Activated T-helper 17 cell treated with anti-CD3 and anti-CD28 coated beads, Interleukin-2, amount 50 U/mL, for 72 hours (primary cell): ENCODE data around the gene ADAT2. TPM values are rescaled to one million over a fixed set of nuclear protein-coding genes. Genes with fewer than 3 reads are reported as not detected.
"Not testable (repeated sequence)": the region's sequence is repeated elsewhere in the genome, so short reads cannot be mapped to it uniquely, and the experiment has no call there.

Experiments
- ATAC-seq: fragments of 150-1000 bp; cut with Tn5 transposase; replicated peaks from 2 replicates; pipeline ENCODE4 v1.10.0; 2021; ENCODE audit warnings: mild to moderate bottlenecking, moderate library complexity
- H3K27ac Mint-ChIP-seq: one replicate; pipeline ENCODE4 v1.8.0; 2022; ENCODE audit warnings: mixed read lengths
- H3K27me3 Mint-ChIP-seq: one replicate; pipeline ENCODE4 v1.8.0; 2022; ENCODE audit warnings: mixed read lengths
- H3K36me3 Mint-ChIP-seq: one replicate; pipeline ENCODE4 v1.8.0; 2022; ENCODE audit warnings: low read depth, mild to moderate bottlenecking, mixed read lengths
- H3K4me1 Mint-ChIP-seq: one replicate; pipeline ENCODE4 v1.8.0; 2022; ENCODE audit warnings: mixed read lengths
- H3K4me3 Mint-ChIP-seq: one replicate; pipeline ENCODE4 v1.8.0; 2022; ENCODE audit warnings: mild to moderate bottlenecking, mixed read lengths
- H3K9me3 Mint-ChIP-seq: one replicate; pipeline ENCODE4 v1.8.0; 2022; ENCODE audit warnings: mixed read lengths
- total RNA-seq, 2 donors: library from RNA; stranded (reverse); gene quantifications; one replicate each; pipeline ENCODE4 v1.2.3, GENCODE V29; 2022

ADAT2 gene
- total RNA-seq: 10 to 100 TPM; 20.8 to 32.6 TPM

DNA sequence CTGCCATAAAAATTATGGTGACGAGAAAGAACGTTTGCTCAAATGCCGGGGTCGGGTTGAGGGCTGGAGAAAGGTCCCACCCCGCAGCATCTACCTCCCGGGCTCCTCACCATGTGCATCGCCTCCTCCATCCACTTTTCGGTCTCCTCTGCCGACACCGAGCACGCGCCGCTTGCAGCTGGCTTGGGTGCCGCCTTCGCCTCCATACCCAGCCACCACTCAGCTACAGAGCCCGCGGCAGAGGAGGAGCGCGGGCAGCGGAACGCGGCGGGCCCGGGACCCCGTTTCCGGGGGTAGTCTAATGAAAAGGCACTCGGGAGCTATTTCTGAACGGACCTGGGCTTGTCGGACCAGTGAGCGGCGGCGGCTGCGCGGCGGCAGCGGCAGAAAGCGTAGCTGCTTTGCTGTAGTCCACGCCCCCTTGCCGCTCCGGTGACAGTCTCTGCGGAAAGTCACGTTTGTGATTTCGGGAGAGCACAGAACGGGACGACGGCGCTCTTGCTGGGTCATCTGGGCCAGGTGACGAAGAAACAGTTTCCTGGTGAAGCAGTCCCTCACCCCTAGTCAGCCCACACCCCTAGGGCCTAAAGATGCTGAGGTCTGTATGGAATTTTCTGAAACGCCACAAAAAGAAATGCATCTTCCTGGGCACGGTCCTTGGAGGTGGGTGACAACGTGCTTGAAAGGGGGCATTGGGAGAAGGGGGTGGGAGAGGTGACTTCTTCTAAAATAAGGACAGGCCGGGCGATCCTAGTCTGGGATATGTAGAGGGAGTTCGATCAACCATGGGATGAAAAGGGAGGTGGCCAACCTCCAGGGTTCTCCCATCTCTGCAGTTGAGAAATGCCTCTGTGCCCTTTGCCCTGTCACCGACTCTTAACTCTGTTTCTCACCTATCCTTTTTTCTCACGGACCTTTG, at the start of gene ADAT2, which contains the start of gene PEX3:
Gene ADAT2, minus strand, starts transcription at position 243 of the 919 bp plus-strand sequence. Its CDS starts 37 bp downstream, at position 206.
Gene PEX3, plus strand, starts transcription at position 353 of the 919 bp plus-strand sequence. Its CDS starts 238 bp downstream, at position 591.
- peak within 1 kb of the TSS; percentile 97 for H3K4me3 Mint-ChIP-seq
- H3K27me3 Mint-ChIP-seq: no peaks in the 10 kb centered on the region
- peak within 1 kb of the TSS; percentile 96 for H3K27ac Mint-ChIP-seq
- peak; percentile 90 for ATAC-seq
- peaks cover 24% of the 10 kb centered on the region for H3K4me1 Mint-ChIP-seq
- H3K36me3 Mint-ChIP-seq: peaks cover 43% of the 10 kb centered on the region
- H3K9me3 Mint-ChIP-seq: no peaks in the 10 kb centered on the region

DNA sequence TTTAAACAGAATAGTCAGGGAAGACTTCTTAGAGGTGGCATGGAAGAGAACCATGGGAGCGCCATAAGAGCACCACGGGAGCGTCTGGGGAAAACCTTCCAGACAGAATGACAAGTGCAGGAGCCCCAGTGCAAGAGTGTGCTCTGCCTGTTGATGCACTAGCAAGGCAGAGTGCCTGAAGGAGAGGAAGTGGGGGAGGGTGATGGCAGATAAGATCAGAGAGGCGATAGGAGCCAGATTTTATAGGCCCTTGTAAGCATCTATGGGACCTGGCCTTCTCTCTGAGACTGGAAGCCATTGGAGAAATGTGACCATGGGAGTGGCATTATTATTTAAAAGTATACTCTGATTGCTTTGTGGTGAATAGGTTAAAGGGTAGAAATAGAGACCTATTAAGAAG, 47.9 kb upstream of the ADAT2 start:
- no peak overlapping the region for H3K4me3 Mint-ChIP-seq
- peaks cover 31% of the 10 kb centered on the region for H3K36me3 Mint-ChIP-seq
- H3K4me1 Mint-ChIP-seq: peaks cover 18% of the 10 kb centered on the region
- no peaks in the 10 kb centered on the region for H3K9me3 Mint-ChIP-seq
- H3K27me3 Mint-ChIP-seq: no peaks in the 10 kb centered on the region
- no peak for ATAC-seq
- H3K27ac Mint-ChIP-seq: no peak overlapping the region

DNA sequence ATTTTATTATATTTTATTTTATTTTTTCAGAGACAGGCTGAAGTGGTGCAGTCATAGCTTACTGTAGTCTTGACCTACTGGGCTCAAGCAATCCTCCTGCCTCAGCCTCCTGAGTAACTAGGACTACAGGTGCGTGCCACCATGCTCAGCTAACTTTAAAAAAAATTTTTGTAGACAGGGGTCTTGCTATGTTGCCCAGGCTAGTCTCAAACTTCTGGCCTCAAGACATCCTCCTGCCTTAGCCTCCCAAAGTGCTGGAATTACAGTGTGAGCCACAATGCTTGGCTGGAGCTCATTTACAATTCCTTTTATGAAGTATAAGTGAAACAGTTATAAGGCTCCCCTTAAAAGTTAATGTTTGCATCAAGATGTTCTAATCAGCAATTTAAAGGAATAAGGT, 46.5 kb upstream of the ADAT2 start:
- Mint-ChIP-seq H3K4me1 (peaks cover 18% of the 10 kb centered on the region), H3K4me3 (no peak overlapping the region), H3K27me3 (no peaks in the 10 kb centered on the region), H3K36me3 (peaks cover 31% of the 10 kb centered on the region), H3K9me3 (no peaks in the 10 kb centered on the region), H3K27ac (no peak overlapping the region)
- no peak for ATAC-seq

DNA sequence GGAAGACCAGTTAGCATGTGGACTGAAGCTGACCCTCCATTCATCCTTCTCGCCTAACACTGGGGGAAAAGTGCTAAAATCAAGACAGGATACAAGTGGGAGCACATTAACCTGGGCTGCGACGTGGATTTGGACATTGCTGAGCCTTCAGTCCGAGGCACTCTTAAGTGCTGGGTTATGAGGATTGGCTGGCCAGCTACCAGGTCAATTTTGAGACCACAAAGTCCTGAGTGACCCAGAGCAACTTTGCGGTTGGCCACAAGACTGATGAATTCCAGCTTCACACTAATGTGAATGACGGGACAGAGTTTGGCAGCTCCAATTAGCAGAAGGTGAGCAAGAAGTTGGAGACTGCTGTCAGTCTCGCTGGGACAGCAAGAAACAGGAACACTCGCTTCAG, 40.3 kb upstream of the ADAT2 start:
- H3K4me1 Mint-ChIP-seq: no peaks in the 10 kb centered on the region
- no peaks in the 10 kb centered on the region for H3K9me3 Mint-ChIP-seq
- H3K27ac Mint-ChIP-seq: no peak overlapping the region
- H3K4me3 Mint-ChIP-seq: no peak overlapping the region
- no peak for ATAC-seq
- H3K36me3 Mint-ChIP-seq: peaks cover 18% of the 10 kb centered on the region
- no peaks in the 10 kb centered on the region for H3K27me3 Mint-ChIP-seq

DNA sequence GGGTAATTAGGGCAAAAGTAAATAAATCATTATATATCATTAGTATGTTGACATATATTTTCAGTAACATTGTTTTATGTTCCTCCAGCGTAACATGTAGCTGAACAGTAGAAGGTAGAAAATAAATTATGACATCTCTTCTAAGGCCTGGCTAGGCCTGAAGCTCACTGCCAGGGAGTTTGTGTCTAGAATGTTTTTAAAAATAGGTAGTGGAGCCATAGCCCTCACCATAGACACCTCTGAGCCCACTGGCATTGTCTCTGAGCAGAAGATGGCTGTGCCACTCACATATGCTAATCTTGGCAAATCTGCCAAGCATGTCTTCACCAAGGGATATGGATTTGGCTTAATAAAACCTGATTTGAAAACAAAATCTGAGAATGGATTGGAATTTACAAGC, 39.7 kb upstream of the ADAT2 start:
- H3K4me3 Mint-ChIP-seq: no peak overlapping the region

DNA sequence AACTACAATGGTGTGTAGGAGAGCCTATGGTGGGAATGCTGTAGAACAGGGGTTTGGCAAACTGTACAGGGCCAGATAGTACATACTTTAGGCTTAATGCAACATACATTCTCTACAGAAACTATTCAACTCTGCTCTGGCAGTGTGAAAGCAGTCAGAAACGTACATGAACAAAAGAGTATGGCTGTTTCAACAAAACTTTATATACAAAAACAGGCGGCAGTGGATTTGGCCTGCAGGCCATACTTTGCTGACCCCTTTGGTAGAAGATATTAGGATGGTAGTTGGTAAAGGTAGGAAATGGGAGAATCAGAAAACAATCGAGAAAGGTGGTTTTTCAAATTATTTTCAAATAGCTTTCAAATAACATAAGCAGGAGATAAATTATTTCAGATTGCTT, 36.3 kb upstream of the ADAT2 start:
- Mint-ChIP-seq H3K27me3 (no peaks in the 10 kb centered on the region), H3K9me3 (no peaks in the 10 kb centered on the region), H3K27ac (no peak overlapping the region), H3K4me1 (no peaks in the 10 kb centered on the region), H3K36me3 (peaks cover 7% of the 10 kb centered on the region), H3K4me3 (no peak overlapping the region)
- ATAC-seq: no peak

More for the DNA sequence above, 39.7 kb upstream of the ADAT2 start:
- H3K27ac Mint-ChIP-seq: no peak overlapping the region
- H3K36me3 Mint-ChIP-seq: peaks cover 16% of the 10 kb centered on the region
- no peaks in the 10 kb centered on the region for H3K9me3 Mint-ChIP-seq
- no peak for ATAC-seq
- no peaks in the 10 kb centered on the region for H3K4me1 Mint-ChIP-seq
- no peaks in the 10 kb centered on the region for H3K27me3 Mint-ChIP-seq

DNA sequence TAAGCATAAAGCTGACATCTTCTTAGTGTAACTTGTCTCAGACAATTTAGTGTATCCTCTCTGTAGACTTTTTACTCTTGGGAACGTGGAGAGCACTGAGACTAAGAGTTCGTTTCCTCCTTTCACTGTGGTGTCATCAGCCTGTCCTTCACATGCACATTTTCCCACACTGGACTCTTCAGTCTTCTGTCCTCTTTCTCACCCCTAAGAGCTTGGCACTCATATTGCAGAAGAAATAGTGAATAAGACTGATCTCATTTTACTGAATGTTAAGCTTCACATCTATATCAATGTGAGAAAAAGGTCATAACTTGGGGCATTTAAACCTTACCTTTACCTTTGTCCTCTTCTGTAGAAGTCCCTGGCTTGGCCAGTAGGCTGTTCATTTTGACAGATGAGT, 35.5 kb upstream of the ADAT2 start:
- no peaks in the 10 kb centered on the region for H3K9me3 Mint-ChIP-seq
- no peak overlapping the region for H3K4me3 Mint-ChIP-seq
- H3K36me3 Mint-ChIP-seq: peaks cover 7% of the 10 kb centered on the region
- no peaks in the 10 kb centered on the region for H3K4me1 Mint-ChIP-seq
- H3K27ac Mint-ChIP-seq: no peak overlapping the region
- no peaks in the 10 kb centered on the region for H3K27me3 Mint-ChIP-seq
- ATAC-seq: no peak

DNA sequence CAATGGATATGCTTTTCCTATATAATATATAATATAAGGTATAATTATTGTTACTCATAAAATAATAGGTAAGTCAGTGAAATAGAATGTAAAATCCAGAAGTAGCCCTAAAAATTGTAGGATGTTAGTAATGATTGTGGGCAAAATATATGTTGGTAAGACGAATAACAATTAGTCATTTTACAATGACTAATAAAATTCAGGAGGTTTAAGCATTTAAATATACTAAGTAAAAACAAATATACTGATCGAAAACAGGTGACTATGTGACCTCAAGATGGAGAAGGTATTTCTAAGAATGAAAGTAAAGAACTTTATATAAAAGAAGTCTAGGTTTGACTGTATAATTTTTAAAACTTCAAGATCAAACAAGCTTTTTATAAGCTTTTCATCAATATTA, 32.1 kb upstream of the ADAT2 start:
- Mint-ChIP-seq H3K9me3 (no peaks in the 10 kb centered on the region), H3K4me3 (no peak overlapping the region)
- ATAC-seq: peak; percentile 76

DNA sequence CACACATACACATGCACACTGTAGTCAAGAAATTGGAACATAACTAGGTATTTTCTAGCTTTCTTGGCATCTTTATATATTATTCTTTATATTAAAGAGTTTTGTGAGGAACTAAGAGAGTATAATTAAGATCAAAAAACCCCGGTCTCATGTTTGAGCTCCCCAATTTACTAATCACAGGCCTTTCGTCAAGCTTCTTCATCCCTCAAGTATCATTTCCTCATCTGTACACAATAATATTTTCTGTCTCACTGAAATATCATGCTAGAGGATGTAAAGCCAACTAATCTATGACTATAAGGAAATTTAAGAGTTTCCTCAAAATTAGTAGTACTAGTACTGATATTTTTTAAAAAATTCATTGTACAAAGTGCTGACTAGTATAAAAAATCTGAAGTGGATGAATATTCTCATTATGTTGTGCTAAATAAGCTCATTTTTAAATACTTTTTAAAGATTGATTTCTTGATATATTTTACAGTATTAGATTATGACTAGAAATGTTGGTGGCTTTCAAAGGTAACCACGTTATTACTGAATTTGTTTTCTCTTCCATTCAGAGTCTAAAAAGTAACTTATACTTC, 28.1 kb upstream of the ADAT2 start:
- Mint-ChIP-seq H3K9me3 (no peaks in the 10 kb centered on the region), H3K4me1 (no peaks in the 10 kb centered on the region), H3K27ac (no peak overlapping the region), H3K27me3 (no peaks in the 10 kb centered on the region), H3K4me3 (no peak overlapping the region), H3K36me3 (peaks cover 64% of the 10 kb centered on the region)
- ATAC-seq: no peak

More for the DNA sequence above, 32.1 kb upstream of the ADAT2 start:
- Mint-ChIP-seq H3K4me1 (no peaks in the 10 kb centered on the region), H3K36me3 (peaks cover 33% of the 10 kb centered on the region), H3K27me3 (no peaks in the 10 kb centered on the region), H3K27ac (peak overlapping the region; percentile 59)

DNA sequence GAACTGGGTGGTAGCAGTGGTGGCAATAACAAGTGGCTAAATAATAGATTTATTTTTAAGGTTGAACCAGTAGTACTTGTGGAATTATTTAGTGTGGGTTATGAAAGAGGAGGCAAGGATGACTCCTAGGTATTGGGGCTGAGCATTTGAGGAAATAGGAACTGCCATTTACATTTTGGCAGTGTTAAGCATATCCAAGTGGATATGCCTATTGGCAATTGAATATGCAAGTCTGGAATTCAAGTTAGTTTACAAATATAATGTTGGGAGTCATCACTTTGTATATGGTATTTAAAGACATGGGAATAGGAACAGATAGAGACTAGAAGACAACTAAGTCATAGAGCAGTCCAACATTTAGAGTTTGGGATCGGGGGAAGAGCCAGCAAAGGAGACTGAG, 26.1 kb upstream of the ADAT2 start:
- H3K9me3 Mint-ChIP-seq: no peaks in the 10 kb centered on the region
- H3K27ac Mint-ChIP-seq: no peak overlapping the region
- H3K27me3 Mint-ChIP-seq: no peaks in the 10 kb centered on the region
- peaks cover 84% of the 10 kb centered on the region for H3K36me3 Mint-ChIP-seq
- H3K4me3 Mint-ChIP-seq: no peak overlapping the region
- ATAC-seq: no peak
- H3K4me1 Mint-ChIP-seq: no peaks in the 10 kb centered on the region

DNA sequence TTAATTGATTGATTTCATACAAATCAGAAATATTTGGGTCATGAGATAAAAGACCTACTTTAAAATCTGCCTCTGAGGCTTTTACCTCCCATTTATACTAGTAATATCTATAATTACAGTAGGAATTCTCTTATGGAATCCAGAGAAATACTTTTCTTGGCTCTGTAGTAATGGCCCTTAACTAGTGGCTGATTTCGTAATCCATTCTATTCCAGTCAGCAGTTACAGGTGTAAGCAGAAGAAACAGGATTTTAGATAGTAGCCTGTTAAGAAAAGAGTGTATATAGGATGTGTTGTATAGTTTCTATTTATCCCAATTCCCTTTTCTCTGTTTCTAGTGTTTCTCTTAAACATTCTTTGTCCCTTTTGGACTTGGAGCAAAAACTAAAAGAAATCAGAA, 21.3 kb upstream of the ADAT2 start:
- no peak for ATAC-seq
- H3K4me1 Mint-ChIP-seq: no peaks in the 10 kb centered on the region
- no peak overlapping the region for H3K27ac Mint-ChIP-seq
- no peak overlapping the region for H3K4me3 Mint-ChIP-seq
- peaks cover 92% of the 10 kb centered on the region for H3K36me3 Mint-ChIP-seq
- no peaks in the 10 kb centered on the region for H3K9me3 Mint-ChIP-seq
- no peaks in the 10 kb centered on the region for H3K27me3 Mint-ChIP-seq

DNA sequence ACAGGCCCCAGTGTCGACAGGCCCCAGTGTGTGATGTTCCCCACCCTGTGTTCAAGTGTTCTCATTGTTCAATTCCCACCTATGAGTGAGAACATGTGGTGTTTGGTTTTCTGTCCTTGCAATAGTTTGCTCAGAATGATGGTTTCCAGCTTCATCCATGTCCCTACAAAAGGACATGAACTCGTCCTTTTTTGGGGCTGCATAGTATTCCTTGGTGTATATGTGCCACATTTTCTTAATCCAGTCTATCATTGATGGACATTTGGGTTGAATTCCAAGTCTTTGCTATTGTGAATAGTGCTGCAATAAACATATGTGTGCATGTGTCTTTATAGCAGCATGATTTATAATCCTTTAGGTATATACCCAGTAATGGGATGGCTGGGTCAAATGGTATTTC, 18.3 kb upstream of the ADAT2 start:
- H3K27ac Mint-ChIP-seq, ATAC-seq, H3K9me3 Mint-ChIP-seq, H3K4me3 Mint-ChIP-seq, H3K4me1 Mint-ChIP-seq, H3K27me3 Mint-ChIP-seq: not testable (repeated sequence)
- H3K36me3 Mint-ChIP-seq: peaks cover 91% of the 10 kb centered on the region

DNA sequence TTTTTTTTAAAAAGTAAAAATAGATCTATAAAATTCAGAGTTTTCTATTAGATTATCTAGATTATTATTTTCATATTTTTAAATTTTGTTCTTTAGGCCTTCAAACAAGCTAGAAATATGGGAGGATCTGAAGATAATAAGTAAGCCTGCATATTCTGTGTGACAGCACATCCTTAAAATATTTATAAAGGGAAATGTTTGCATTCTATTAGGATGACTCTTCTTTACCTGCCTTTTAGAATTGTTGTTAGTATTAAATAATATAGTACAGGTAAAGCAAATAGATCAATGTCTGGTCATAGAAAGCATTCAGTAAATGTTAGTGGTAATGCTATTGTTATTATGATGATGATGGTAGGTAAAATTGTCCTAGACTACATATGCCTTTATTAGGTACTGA, 17.5 kb upstream of the ADAT2 start:
- Mint-ChIP-seq H3K9me3 (no peaks in the 10 kb centered on the region), H3K36me3 (peaks cover 88% of the 10 kb centered on the region)

DNA sequence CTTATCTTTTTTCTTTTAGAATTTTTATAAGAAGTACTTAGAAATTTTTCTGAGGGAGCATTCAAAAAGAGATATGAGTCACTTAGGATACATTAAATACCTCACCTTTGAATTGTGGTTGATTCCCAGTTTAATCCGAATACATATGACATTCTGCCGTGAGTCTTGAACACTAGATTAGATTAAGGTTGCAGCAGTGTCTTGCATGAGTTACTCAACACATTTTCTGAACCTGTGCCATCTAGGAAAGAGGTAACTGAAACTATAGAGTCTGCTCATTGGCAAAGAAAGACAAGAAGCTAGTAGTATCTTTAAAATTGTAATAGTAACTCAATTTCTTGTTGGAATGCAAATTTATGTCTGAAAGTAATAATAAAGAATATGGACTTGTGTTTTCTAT, 15.1 kb upstream of the ADAT2 start:
- H3K27me3 Mint-ChIP-seq: no peaks in the 10 kb centered on the region
- no peak for ATAC-seq
- peaks cover 86% of the 10 kb centered on the region for H3K36me3 Mint-ChIP-seq
- H3K27ac Mint-ChIP-seq: no peak overlapping the region
- H3K9me3 Mint-ChIP-seq: no peaks in the 10 kb centered on the region
- no peak overlapping the region for H3K4me3 Mint-ChIP-seq
- H3K4me1 Mint-ChIP-seq: no peaks in the 10 kb centered on the region

More for the DNA sequence above, 17.5 kb upstream of the ADAT2 start:
- Mint-ChIP-seq H3K27ac (no peak overlapping the region), H3K4me3 (no peak overlapping the region), H3K27me3 (no peaks in the 10 kb centered on the region), H3K4me1 (no peaks in the 10 kb centered on the region)
- no peak for ATAC-seq
